GM12864 (cell line): ENCODE data around the gene SLC39A6.

Experiments used
- DNase-seq: peaks from one replicate; pipeline ENCODE4 v3.0.0-alpha.2; 2011; ENCODE audit warnings: low read depth
- H3K4me3 ChIP-seq: 2 replicates; pipeline ENCODE4 v1.5.1; 2011; ENCODE audit warnings: mild to moderate bottlenecking, low read depth, low read length, control low read depth
- TF ChIP-seq, protein P1 (sequence below): IDR thresholded peaks from 2 replicates; pipeline ENCODE4 v1.5.1; 2011; ENCODE audit warnings: low read depth, mild to moderate bottlenecking, moderate library complexity, low read length, control low read depth, inconsistent platforms; ENCODE audit errors: missing control alignments

Gene SLC39A6

GRCh38 chr18:36064027-36064808, 64.9 kb downstream of the SLC39A6 start:
- DNase-seq: no peak
- TF ChIP-seq, protein P1, sequence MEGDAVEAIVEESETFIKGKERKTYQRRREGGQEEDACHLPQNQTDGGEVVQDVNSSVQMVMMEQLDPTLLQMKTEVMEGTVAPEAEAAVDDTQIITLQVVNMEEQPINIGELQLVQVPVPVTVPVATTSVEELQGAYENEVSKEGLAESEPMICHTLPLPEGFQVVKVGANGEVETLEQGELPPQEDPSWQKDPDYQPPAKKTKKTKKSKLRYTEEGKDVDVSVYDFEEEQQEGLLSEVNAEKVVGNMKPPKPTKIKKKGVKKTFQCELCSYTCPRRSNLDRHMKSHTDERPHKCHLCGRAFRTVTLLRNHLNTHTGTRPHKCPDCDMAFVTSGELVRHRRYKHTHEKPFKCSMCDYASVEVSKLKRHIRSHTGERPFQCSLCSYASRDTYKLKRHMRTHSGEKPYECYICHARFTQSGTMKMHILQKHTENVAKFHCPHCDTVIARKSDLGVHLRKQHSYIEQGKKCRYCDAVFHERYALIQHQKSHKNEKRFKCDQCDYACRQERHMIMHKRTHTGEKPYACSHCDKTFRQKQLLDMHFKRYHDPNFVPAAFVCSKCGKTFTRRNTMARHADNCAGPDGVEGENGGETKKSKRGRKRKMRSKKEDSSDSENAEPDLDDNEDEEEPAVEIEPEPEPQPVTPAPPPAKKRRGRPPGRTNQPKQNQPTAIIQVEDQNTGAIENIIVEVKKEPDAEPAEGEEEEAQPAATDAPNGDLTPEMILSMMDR: no peak
- no peak overlapping the region for H3K4me3 ChIP-seq

DNA sequence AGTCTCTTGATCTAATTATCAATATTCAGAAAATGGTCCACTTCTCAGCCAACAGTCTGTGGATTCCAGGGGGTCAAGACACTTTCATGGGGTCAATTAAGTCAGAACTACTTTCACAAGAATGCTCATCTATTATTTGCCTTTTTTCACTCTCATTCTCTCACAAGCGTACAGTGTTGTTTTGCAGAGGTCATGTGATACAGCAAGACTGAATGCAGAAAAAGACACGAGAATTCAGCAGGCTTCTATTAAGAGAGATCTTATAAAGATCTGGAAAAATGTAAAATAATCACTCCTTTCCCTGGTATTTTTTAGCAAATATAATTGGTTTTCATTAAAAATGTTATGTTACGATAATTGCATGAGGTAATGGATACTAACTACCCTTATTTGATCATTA, 70.5 kb downstream of the SLC39A6 start:
- TF ChIP-seq, protein P1: no peak
- H3K4me3 ChIP-seq: no peak overlapping the region
- DNase-seq: no peak
